GM12891 (cell line): ENCODE results near the gene ZNF397.

ENCODE experiments used
- POLR2A ChIP-seq: IDR thresholded peaks from 2 replicates; pipeline ENCODE4 v1.6.1; 2011; ENCODE audit warnings: low read depth, low read length, control low read depth
- POLR2AphosphoS5 ChIP-seq: IDR thresholded peaks from 2 replicates; pipeline ENCODE4 v1.6.1; 2011; ENCODE audit warnings: low read depth, low read length, control low read depth

DNA sequence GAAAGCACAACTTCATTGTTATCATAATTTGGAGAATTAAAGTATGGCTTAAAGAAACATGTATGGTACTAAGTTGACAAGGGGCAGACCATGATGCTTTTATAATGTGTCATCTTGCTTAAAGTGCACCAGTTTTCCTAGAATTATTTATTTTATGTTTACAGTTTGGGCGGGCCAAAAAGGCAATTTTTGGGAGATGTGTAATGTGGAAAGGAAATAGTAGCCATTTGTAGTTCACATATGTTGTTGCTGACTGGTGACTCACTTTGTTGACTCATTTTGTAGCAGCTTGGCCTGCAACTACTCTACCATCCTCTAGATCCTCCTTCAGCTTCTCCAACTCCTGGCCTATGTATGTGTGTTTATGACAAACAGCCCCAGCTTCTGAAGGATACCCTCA lies 41.5 kb downstream of the ZNF397 start:
- TF ChIP-seq POLR2AphosphoS5 (no peak), POLR2A (no peak)
